Measurements from ENCODE around the gene NUDCD3. TPM values are rescaled to one million over a fixed set of nuclear protein-coding genes. Genes with fewer than 3 reads are reported as not detected.
A peak's percentile ranks its signal among the peaks of the same experiment; 100 is the strongest.
"Not testable (repeated sequence)": the region's sequence is repeated elsewhere in the genome, so short reads cannot be mapped to it uniquely, and the experiment has no call there.

Gene NUDCD3
- total and polyA plus RNA-seq, 12 donors = 16.2 to 116 (median 102) TPM

GRCh38 chr7:44508328-44509030 lies 18.0 kb upstream of the NUDCD3 start:
- 48 to 61% methylated on average over 2 of the region's 2 CpGs for WGBS, 2 donors
- Histone ChIP-seq H3K4me1 (no peaks in the 10 kb centered on the region), H3K27me3 (peaks cover 0 to 8% (median 0%) of the 10 kb centered on the region in 7 donors), H3K27ac (no peak overlapping the region), H3K36me3 (no peaks in the 10 kb centered on the region), H3K4me3 (no peak overlapping the region), H3K9me3 (peaks cover 0 to 7% (median 0%) of the 10 kb centered on the region in 11 donors)
- ATAC-seq (no peak), DNase-seq (no peak)
- TF ChIP-seq, protein P1, sequence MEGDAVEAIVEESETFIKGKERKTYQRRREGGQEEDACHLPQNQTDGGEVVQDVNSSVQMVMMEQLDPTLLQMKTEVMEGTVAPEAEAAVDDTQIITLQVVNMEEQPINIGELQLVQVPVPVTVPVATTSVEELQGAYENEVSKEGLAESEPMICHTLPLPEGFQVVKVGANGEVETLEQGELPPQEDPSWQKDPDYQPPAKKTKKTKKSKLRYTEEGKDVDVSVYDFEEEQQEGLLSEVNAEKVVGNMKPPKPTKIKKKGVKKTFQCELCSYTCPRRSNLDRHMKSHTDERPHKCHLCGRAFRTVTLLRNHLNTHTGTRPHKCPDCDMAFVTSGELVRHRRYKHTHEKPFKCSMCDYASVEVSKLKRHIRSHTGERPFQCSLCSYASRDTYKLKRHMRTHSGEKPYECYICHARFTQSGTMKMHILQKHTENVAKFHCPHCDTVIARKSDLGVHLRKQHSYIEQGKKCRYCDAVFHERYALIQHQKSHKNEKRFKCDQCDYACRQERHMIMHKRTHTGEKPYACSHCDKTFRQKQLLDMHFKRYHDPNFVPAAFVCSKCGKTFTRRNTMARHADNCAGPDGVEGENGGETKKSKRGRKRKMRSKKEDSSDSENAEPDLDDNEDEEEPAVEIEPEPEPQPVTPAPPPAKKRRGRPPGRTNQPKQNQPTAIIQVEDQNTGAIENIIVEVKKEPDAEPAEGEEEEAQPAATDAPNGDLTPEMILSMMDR (IDR thresholded peaks at IDR 0.05) = no peak
- intact Hi-C loops (cut with DNase I) = loop anchor here in 1 of 10 donors (10.0 kb wide), 1 partner anchor 46 kb away; no protein-coding TSS in a partner anchor

- not testable (repeated sequence) for H3K36me3 ChIP-seq, H3K27me3 ChIP-seq, DNase-seq, H3K9me3 ChIP-seq, H3K27ac ChIP-seq, H3K4me3 ChIP-seq, ATAC-seq, H3K4me1 ChIP-seq
- intact Hi-C loops (cut with DNase I) = loop anchor here in 1 of 10 donors (10.0 kb wide), 1 partner anchor 48 kb away; no protein-coding TSS in a partner anchor
- 65 to 66% methylated on average over 3 of the region's 3 CpGs for WGBS, 2 donors
Observed at GRCh38 chr7:44506592-44507288, 16.3 kb upstream of the NUDCD3 start.

DNA sequence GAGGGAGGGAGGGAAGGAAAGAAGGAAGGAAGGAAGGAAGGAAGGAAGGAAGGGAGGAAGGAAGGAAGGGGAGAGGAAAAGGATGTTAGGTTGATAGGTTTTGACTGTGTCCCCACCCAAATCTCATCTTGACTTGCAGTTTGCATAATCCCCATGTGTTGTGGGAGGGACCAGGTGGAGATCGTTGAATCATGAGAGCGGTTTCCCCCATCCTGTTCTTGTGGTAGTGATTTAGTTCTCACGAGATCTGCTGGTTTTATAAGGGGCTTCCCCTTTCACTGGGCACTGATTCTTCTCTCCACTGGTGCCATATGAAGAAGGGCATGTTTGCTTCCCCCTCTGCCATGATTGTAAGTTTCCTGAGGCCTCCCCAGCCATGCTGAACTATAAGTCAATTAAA lies 15.1 kb upstream of the NUDCD3 start:
- ATAC-seq = no peak

GRCh38 chr7:44498230-44498954 lies 7.9 kb upstream of the NUDCD3 start:
- Histone ChIP-seq H3K27ac (peak overlapping the region in 7 of 10 donors; percentile 15 to 70 (median 45)), H3K9me3 (no peaks in the 10 kb centered on the region), H3K36me3 (no peaks in the 10 kb centered on the region), H3K4me3 (no peak overlapping the region), H3K27me3 (peaks cover 0 to 7% (median 0%) of the 10 kb centered on the region in 7 donors), H3K4me1 (peaks cover 0 to 18% (median 0%) of the 10 kb centered on the region in 9 donors)
- ATAC-seq = peak in 6 of 8 donors; percentile 69 to 98 (median 92)
- WGBS, 2 donors = 30 to 31% methylated on average over 4 of the region's 4 CpGs
- DNase-seq = no peak
- intact Hi-C loops (cut with DNase I) = no loop called here
- TF ChIP-seq, protein P1 (IDR thresholded peaks at IDR 0.05) = no peak

More for the DNA sequence above, 15.1 kb upstream of the NUDCD3 start:
- TF ChIP-seq, protein P1 (IDR thresholded peaks at IDR 0.05) = no peak
- no peak overlapping the region for H3K27ac ChIP-seq
- H3K4me1 ChIP-seq = no peaks in the 10 kb centered on the region
- WGBS, 2 donors = 60 to 61% methylated on average over 3 of the region's 3 CpGs
- DNase-seq = no peak
- H3K36me3 ChIP-seq = no peaks in the 10 kb centered on the region
- intact Hi-C loops (cut with DNase I) = loop anchor here in 1 of 10 donors (10.0 kb wide), 1 partner anchor 49 kb away; no protein-coding TSS in a partner anchor
- H3K27me3 ChIP-seq = peaks cover 0 to 8% (median 0%) of the 10 kb centered on the region in 7 donors
- no peak overlapping the region for H3K4me3 ChIP-seq
- peaks cover 0 to 7% (median 0%) of the 10 kb centered on the region in 11 donors for H3K9me3 ChIP-seq
